ENCODE results near the gene ADSL.

The ADSL gene

GRCh38 chr22:40340044-40340443 lies 6.3 kb upstream of the ADSL start:
- H3K27ac ChIP-seq: no peak overlapping the region
- TF ChIP-seq ZFX (IDR thresholded peaks at IDR 0.05) (no peak), CTCF (conservative IDR thresholded peaks at IDR 0.05) (no peak)

- TF ChIP-seq ZFX (IDR thresholded peaks at IDR 0.05) (no peak), CTCF (conservative IDR thresholded peaks at IDR 0.05) (no peak)
- H3K27ac ChIP-seq: no peak overlapping the region
These were observed 4.7 kb upstream of the ADSL start for GRCh38 chr22:40341604-40342003.

- no peak overlapping the region for H3K27ac ChIP-seq
- TF ChIP-seq CTCF (conservative IDR thresholded peaks at IDR 0.05): no peak
- no peak for TF ChIP-seq ZFX (IDR thresholded peaks at IDR 0.05)
These were observed 3.8 kb upstream of the ADSL start for GRCh38 chr22:40342521-40342920.

- TF ChIP-seq CTCF (conservative IDR thresholded peaks at IDR 0.05) (no peak), ZFX (IDR thresholded peaks at IDR 0.05) (no peak)
These were observed 1.0 kb upstream of the ADSL start for GRCh38 chr22:40345271-40345670.

GRCh38 chr22:40345815-40346184 lies 500 bp upstream of the ADSL start:
- peak overlapping the region; percentile 85 for H3K27ac ChIP-seq
- TF ChIP-seq ZFX (IDR thresholded peaks at IDR 0.05) (no peak), CTCF (conservative IDR thresholded peaks at IDR 0.05) (no peak)

More at GRCh38 chr22:40345271-40345670, 1.0 kb upstream of the ADSL start:
- H3K27ac ChIP-seq: peak overlapping the region; percentile 85

GRCh38 chr22:40347300-40347699 lies 1.0 kb downstream of the ADSL start:
- TF ChIP-seq ZFX (IDR thresholded peaks at IDR 0.05) (no peak), CTCF (conservative IDR thresholded peaks at IDR 0.05) (no peak)
- H3K27ac ChIP-seq: peak overlapping the region; percentile 85

GRCh38 chr22:40348025-40348658 lies 1.8 kb downstream of the ADSL start:
- no peak for TF ChIP-seq ZFX (IDR thresholded peaks at IDR 0.05)
- TF ChIP-seq CTCF (conservative IDR thresholded peaks at IDR 0.05): peak; percentile 93
- no peak overlapping the region for H3K27ac ChIP-seq

Measured in C4-2B (cell line).